Measurements from ENCODE around the gene DNAAF1.

- TF ChIP-seq, protein P1, sequence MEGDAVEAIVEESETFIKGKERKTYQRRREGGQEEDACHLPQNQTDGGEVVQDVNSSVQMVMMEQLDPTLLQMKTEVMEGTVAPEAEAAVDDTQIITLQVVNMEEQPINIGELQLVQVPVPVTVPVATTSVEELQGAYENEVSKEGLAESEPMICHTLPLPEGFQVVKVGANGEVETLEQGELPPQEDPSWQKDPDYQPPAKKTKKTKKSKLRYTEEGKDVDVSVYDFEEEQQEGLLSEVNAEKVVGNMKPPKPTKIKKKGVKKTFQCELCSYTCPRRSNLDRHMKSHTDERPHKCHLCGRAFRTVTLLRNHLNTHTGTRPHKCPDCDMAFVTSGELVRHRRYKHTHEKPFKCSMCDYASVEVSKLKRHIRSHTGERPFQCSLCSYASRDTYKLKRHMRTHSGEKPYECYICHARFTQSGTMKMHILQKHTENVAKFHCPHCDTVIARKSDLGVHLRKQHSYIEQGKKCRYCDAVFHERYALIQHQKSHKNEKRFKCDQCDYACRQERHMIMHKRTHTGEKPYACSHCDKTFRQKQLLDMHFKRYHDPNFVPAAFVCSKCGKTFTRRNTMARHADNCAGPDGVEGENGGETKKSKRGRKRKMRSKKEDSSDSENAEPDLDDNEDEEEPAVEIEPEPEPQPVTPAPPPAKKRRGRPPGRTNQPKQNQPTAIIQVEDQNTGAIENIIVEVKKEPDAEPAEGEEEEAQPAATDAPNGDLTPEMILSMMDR (IDR thresholded peaks at IDR 0.05): no peak
- no peak for TF ChIP-seq EZH2 (IDR thresholded peaks at IDR 0.05)
Measured at GRCh38 chr16:84121007-84121406, 24.1 kb upstream of the DNAAF1 start.
